ENCODE measurements around the gene CDKAL1. TPM values are rescaled to one million over a fixed set of nuclear protein-coding genes. Genes with fewer than 3 reads are reported as not detected.

CDKAL1 gene
- total and polyA plus RNA-seq, 10 of the 15 experiments (the other 5 are each of a cell fraction or from before 2014, with no cell fraction given): 10.7 to 26.9 (median 17.3) TPM

DNA sequence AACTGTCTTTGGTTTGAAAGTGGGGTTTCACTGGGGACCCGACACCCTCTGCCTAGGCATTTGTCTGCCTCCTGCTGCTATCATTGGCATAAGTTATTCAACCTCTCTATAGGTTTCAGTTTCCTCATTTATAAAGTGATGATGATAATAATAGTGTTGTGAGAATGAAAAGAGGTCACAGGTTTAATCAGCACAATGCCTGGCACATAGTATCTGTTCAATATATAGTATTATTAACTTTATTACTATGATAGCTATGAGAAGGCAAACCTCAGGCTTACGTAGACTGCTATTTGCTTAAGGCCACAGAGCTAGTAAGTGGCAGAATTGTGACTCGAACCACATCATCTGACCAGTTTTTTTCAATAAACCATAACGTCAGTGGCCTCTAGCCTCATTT is 256.8 kb downstream of the CDKAL1 start (continued):
- TF ChIP-seq, protein P1, sequence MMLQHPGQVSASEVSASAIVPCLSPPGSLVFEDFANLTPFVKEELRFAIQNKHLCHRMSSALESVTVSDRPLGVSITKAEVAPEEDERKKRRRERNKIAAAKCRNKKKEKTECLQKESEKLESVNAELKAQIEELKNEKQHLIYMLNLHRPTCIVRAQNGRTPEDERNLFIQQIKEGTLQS (IDR thresholded peaks at IDR 0.05; ENCODE audit: borderline replicate concordance, extremely low read depth, low read depth, low read length): no peak
- TF ChIP-seq TCF7 (IDR thresholded peaks at IDR 0.05; ENCODE audit: borderline replicate concordance) (no peak), NR2C2 (IDR thresholded peaks at IDR 0.05; ENCODE audit: borderline replicate concordance, control insufficient read depth, insufficient read length, low read depth) (no peak), SMC3 (IDR thresholded peaks at IDR 0.05; ENCODE audit: borderline replicate concordance, low read length) (no peak), ZBED1 (IDR thresholded peaks at IDR 0.05; ENCODE audit: borderline replicate concordance) (no peak)

DNA sequence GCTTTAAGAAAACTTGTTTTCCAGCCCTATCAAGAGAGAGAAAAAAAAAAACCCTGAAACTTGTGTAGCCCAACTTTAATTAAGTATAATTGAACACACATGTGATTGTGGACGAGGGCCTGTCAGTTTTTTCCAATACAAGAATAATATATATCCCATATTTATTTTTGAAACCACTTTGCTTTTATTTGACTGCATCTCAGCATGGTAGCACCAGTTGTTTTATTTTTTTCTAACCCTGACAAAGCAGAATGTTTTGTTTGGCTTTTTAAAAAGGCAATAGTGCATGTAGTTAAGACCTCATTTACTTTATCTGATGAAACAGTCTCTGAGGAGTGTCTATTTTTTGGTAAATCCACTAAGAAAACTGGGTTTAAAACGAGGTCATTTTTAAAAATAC is 257.7 kb downstream of the CDKAL1 start:
- intact Hi-C loops (cut with micrococcal nuclease; ENCODE audit: unreplicated experiment) (no loop called here), in situ Hi-C loops (cut with MboI) (no loop called here)
- POLR2A ChIA-PET: no interaction called here
- SMC1A ChIA-PET (ENCODE audit: uncharacterized antibody, unreplicated experiment): interaction anchor here (0.6 to 1.7 kb wide), 5 partner anchors 13 to 864 kb away, joined by 3 to 5 read pairs (median 4); no protein-coding TSS in a partner anchor
- no peak for DNase-seq (ENCODE audit: low read depth, low spot score)
- H3K79me2 ChIP-seq (ENCODE audit: control insufficient read depth, insufficient read depth, low read length): no peaks in the 10 kb centered on the region
- ATAC-seq: no peak
- H3K4me1 ChIP-seq (ENCODE audit: control insufficient read depth, insufficient read depth, low read length): peaks cover 3% of the 10 kb centered on the region; the same call in 1 of the 2 replicates
- no peak overlapping the region for H2AFZ ChIP-seq (ENCODE audit: control insufficient read depth, low read depth, low read length)
- no peak overlapping the region for H3K4me3 ChIP-seq
- 42% methylated on average over 2 of the region's 2 CpGs for WGBS (ENCODE audit: insufficient coverage, insufficient replicate concordance, low lambda C conversion rate, missing lambda C conversion rate)
- no peak overlapping the region for H3K4me2 ChIP-seq (ENCODE audit: control insufficient read depth, insufficient read depth)
- H3K9ac ChIP-seq (ENCODE audit: control insufficient read depth, insufficient read depth, low read length): no peak overlapping the region
- RAD21 ChIA-PET (ENCODE audit: unreplicated experiment): no interaction called here
- FAIRE-seq: no peak
- CTCF ChIA-PET: interaction anchor here (1.1 kb wide), 1 partner anchor 73 kb away, joined by 4 read pairs; no protein-coding TSS in a partner anchor
- BruUV-seq (replicated peaks): no TSS peak
- H3K27ac ChIP-seq (ENCODE audit: control insufficient read depth, insufficient read depth): no peak overlapping the region
- no peaks in the 10 kb centered on the region for H4K20me1 ChIP-seq (ENCODE audit: control insufficient read depth, insufficient read depth)
- H3K36me3 ChIP-seq (ENCODE audit: control insufficient read depth in 2 of 2, insufficient read depth in 2 of 2, low read length in 1 of 2): peaks cover 0 to 3% of the 10 kb centered on the region in 2 experiments; a peak in 1 of 4 replicates
- no peaks in the 10 kb centered on the region for H3K27me3 ChIP-seq (replicated peaks in 1 of 2; ENCODE audit: control insufficient read depth in 2 of 2, insufficient read depth in 2 of 2, low read length in 1 of 2)
- H3K9me3 ChIP-seq (replicated peaks; ENCODE audit: control insufficient read depth, insufficient read depth, low read length): no peaks in the 10 kb centered on the region
- TF ChIP-seq, protein P2, sequence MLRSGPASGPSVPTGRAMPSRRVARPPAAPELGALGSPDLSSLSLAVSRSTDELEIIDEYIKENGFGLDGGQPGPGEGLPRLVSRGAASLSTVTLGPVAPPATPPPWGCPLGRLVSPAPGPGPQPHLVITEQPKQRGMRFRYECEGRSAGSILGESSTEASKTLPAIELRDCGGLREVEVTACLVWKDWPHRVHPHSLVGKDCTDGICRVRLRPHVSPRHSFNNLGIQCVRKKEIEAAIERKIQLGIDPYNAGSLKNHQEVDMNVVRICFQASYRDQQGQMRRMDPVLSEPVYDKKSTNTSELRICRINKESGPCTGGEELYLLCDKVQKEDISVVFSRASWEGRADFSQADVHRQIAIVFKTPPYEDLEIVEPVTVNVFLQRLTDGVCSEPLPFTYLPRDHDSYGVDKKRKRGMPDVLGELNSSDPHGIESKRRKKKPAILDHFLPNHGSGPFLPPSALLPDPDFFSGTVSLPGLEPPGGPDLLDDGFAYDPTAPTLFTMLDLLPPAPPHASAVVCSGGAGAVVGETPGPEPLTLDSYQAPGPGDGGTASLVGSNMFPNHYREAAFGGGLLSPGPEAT (IDR thresholded peaks at IDR 0.05; ENCODE audit: low read depth): no peak
- no peak for TF ChIP-seq ATF7 (IDR thresholded peaks at IDR 0.05; ENCODE audit: low read depth)
- TF ChIP-seq, protein P3, sequence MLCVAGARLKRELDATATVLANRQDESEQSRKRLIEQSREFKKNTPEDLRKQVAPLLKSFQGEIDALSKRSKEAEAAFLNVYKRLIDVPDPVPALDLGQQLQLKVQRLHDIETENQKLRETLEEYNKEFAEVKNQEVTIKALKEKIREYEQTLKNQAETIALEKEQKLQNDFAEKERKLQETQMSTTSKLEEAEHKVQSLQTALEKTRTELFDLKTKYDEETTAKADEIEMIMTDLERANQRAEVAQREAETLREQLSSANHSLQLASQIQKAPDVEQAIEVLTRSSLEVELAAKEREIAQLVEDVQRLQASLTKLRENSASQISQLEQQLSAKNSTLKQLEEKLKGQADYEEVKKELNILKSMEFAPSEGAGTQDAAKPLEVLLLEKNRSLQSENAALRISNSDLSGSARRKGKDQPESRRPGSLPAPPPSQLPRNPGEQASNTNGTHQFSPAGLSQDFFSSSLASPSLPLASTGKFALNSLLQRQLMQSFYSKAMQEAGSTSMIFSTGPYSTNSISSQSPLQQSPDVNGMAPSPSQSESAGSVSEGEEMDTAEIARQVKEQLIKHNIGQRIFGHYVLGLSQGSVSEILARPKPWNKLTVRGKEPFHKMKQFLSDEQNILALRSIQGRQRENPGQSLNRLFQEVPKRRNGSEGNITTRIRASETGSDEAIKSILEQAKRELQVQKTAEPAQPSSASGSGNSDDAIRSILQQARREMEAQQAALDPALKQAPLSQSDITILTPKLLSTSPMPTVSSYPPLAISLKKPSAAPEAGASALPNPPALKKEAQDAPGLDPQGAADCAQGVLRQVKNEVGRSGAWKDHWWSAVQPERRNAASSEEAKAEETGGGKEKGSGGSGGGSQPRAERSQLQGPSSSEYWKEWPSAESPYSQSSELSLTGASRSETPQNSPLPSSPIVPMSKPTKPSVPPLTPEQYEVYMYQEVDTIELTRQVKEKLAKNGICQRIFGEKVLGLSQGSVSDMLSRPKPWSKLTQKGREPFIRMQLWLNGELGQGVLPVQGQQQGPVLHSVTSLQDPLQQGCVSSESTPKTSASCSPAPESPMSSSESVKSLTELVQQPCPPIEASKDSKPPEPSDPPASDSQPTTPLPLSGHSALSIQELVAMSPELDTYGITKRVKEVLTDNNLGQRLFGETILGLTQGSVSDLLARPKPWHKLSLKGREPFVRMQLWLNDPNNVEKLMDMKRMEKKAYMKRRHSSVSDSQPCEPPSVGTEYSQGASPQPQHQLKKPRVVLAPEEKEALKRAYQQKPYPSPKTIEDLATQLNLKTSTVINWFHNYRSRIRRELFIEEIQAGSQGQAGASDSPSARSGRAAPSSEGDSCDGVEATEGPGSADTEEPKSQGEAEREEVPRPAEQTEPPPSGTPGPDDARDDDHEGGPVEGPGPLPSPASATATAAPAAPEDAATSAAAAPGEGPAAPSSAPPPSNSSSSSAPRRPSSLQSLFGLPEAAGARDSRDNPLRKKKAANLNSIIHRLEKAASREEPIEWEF (IDR thresholded peaks at IDR 0.05; ENCODE audit: insufficient replicate concordance, low read depth, low read length): no peak
- TF ChIP-seq LARP7 (IDR thresholded peaks at IDR 0.05): no peak
- TF ChIP-seq RAD51 (IDR thresholded peaks at IDR 0.05): no peak
- no peak for TF ChIP-seq PAX8 (IDR thresholded peaks at IDR 0.05)
- TF ChIP-seq, protein P4, sequence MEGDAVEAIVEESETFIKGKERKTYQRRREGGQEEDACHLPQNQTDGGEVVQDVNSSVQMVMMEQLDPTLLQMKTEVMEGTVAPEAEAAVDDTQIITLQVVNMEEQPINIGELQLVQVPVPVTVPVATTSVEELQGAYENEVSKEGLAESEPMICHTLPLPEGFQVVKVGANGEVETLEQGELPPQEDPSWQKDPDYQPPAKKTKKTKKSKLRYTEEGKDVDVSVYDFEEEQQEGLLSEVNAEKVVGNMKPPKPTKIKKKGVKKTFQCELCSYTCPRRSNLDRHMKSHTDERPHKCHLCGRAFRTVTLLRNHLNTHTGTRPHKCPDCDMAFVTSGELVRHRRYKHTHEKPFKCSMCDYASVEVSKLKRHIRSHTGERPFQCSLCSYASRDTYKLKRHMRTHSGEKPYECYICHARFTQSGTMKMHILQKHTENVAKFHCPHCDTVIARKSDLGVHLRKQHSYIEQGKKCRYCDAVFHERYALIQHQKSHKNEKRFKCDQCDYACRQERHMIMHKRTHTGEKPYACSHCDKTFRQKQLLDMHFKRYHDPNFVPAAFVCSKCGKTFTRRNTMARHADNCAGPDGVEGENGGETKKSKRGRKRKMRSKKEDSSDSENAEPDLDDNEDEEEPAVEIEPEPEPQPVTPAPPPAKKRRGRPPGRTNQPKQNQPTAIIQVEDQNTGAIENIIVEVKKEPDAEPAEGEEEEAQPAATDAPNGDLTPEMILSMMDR (IDR thresholded peaks at IDR 0.05 in 2 of 3, conservative IDR thresholded peaks at IDR 0.05 in 1 of 3; ENCODE audit: control insufficient read depth in 2 of 3, extremely low read depth in 1 of 3, insufficient read depth in 1 of 3, low read depth in 3 of 3, low read length in 3 of 3): no peak
